HEK293T (cell line): ENCODE data around the gene STMP1.

Source experiments
- ARNT ChIP-seq: fragments of 450-650 bp; IDR thresholded peaks from 2 replicates; pipeline ENCODE4 v1.6.1; 2017; ENCODE audit warnings: mild to moderate bottlenecking
- BHLHE40 ChIP-seq: fragments of 450-650 bp; IDR thresholded peaks from 2 replicates; pipeline ENCODE4 v1.6.1; 2016; ENCODE audit warnings: mild to moderate bottlenecking, moderate library complexity, borderline replicate concordance
- FOXK2 ChIP-seq: fragments of 450-650 bp; IDR thresholded peaks from 2 replicates; pipeline ENCODE4 v1.6.1; 2016; ENCODE audit warnings: mild to moderate bottlenecking
- FOXM1 ChIP-seq: fragments of 450-650 bp; IDR thresholded peaks from 2 replicates; pipeline ENCODE4 v1.6.1; 2017; ENCODE audit warnings: mild to moderate bottlenecking, borderline replicate concordance
- HDGF ChIP-seq: fragments of 450-650 bp; IDR thresholded peaks from 2 replicates; pipeline ENCODE4 v1.6.1; 2017; ENCODE audit warnings: antibody characterized with exemption, borderline replicate concordance
- LEF1 ChIP-seq: fragments of 450-650 bp; IDR thresholded peaks from 2 replicates; pipeline ENCODE4 v1.6.1; 2017; ENCODE audit warnings: mild to moderate bottlenecking, borderline replicate concordance
- NFRKB ChIP-seq: fragments of 450-650 bp; IDR thresholded peaks from 2 replicates; pipeline ENCODE4 v1.6.1; 2016; ENCODE audit warnings: mild to moderate bottlenecking, moderate library complexity
- SP1 ChIP-seq: fragments of 450-650 bp; IDR thresholded peaks from 2 replicates; pipeline ENCODE4 v1.6.1; 2017
- SUZ12 ChIP-seq: fragments of 450-650 bp; IDR thresholded peaks from 2 replicates; pipeline ENCODE4 v1.6.1; 2016; ENCODE audit warnings: mild to moderate bottlenecking
- TARDBP ChIP-seq: fragments of 450-650 bp; IDR thresholded peaks from 2 replicates; pipeline ENCODE4 v1.6.1; 2016
- ZNF384 ChIP-seq: fragments of 450-650 bp; IDR thresholded peaks from 2 replicates; pipeline ENCODE4 v1.6.1; 2016
- TF ChIP-seq, protein P1 (sequence below): fragments of 450-650 bp; IDR thresholded peaks from 2 replicates; pipeline ENCODE4 v1.6.1; 2016

GRCh38 chr7:135669774-135670173 is 7.5 kb downstream of the STMP1 start:
- no peak for TF ChIP-seq LEF1
- no peak for TF ChIP-seq FOXM1
- no peak for TF ChIP-seq HDGF
- no peak for TF ChIP-seq BHLHE40
- TF ChIP-seq TARDBP: no peak
- no peak for TF ChIP-seq ZNF384
- TF ChIP-seq SP1: no peak
- TF ChIP-seq NFRKB: no peak
- no peak for TF ChIP-seq SUZ12
- no peak for TF ChIP-seq FOXK2
- TF ChIP-seq, protein P1, sequence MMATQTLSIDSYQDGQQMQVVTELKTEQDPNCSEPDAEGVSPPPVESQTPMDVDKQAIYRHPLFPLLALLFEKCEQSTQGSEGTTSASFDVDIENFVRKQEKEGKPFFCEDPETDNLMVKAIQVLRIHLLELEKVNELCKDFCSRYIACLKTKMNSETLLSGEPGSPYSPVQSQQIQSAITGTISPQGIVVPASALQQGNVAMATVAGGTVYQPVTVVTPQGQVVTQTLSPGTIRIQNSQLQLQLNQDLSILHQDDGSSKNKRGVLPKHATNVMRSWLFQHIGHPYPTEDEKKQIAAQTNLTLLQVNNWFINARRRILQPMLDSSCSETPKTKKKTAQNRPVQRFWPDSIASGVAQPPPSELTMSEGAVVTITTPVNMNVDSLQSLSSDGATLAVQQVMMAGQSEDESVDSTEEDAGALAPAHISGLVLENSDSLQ: no peak
- no peak for TF ChIP-seq ARNT
